Measurements from ENCODE around the gene HSF4. TPM values are rescaled to one million over a fixed set of nuclear protein-coding genes. Genes with fewer than 3 reads are reported as not detected.

Gene HSF4
- total RNA-seq, 1 experiment from 2014 or later = 2.2 TPM

GRCh38 chr16:67211674-67212073 is 47.1 kb downstream of the HSF4 start:
- ATAC-seq (no peak), DNase-seq (ENCODE audit: low spot score) (no peak)
- peaks cover 27% of the 10 kb centered on the region for H3K27me3 Mint-ChIP-seq (ENCODE audit: low read depth)
- CTCF ChIA-PET = interaction anchor here (1.0 to 9.1 kb wide), 3 partner anchors 13 to 73 kb away, joined by 3 to 65 read pairs (median 5); partner anchors contain the start of gene ELMO3
- H3K9me3 Mint-ChIP-seq = no peaks in the 10 kb centered on the region
- no peak overlapping the region for H3K27ac Mint-ChIP-seq
- H3K36me3 Mint-ChIP-seq = no peaks in the 10 kb centered on the region
- POLR2A ChIA-PET = no interaction called here
- no peak overlapping the region for H3K4me3 Mint-ChIP-seq
- no peaks in the 10 kb centered on the region for H3K4me1 Mint-ChIP-seq
- TF ChIP-seq TEAD4 (CRISPR knock-in tag; IDR thresholded peaks at IDR 0.05) (no peak), SMAD3 (CRISPR knock-in tag; IDR thresholded peaks at IDR 0.05; ENCODE audit: borderline replicate concordance) (no peak), ZNF263 (CRISPR knock-in tag; IDR thresholded peaks at IDR 0.05; ENCODE audit: low read depth) (no peak), PREB (CRISPR knock-in tag; IDR thresholded peaks at IDR 0.05; ENCODE audit: borderline replicate concordance) (no peak), SOX15 (CRISPR knock-in tag; IDR thresholded peaks at IDR 0.05) (no peak)
- TF ChIP-seq, protein P1, sequence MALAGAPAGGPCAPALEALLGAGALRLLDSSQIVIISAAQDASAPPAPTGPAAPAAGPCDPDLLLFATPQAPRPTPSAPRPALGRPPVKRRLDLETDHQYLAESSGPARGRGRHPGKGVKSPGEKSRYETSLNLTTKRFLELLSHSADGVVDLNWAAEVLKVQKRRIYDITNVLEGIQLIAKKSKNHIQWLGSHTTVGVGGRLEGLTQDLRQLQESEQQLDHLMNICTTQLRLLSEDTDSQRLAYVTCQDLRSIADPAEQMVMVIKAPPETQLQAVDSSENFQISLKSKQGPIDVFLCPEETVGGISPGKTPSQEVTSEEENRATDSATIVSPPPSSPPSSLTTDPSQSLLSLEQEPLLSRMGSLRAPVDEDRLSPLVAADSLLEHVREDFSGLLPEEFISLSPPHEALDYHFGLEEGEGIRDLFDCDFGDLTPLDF (CRISPR knock-in tag; IDR thresholded peaks at IDR 0.05) = no peak

- ATAC-seq (no peak), DNase-seq (ENCODE audit: low spot score) (no peak)
- Mint-ChIP-seq H3K27me3 (ENCODE audit: low read depth) (peaks cover 38% of the 10 kb centered on the region), H3K27ac (no peak overlapping the region), H3K36me3 (no peaks in the 10 kb centered on the region), H3K4me3 (no peak overlapping the region), H3K9me3 (no peaks in the 10 kb centered on the region), H3K4me1 (no peaks in the 10 kb centered on the region)
- TF ChIP-seq, protein P1 (CRISPR knock-in tag; IDR thresholded peaks at IDR 0.05) = no peak
- TF ChIP-seq STAT6 (CRISPR knock-in tag; conservative IDR thresholded peaks at IDR 0.05; ENCODE audit: low read depth) (no peak), MYBL2 (CRISPR knock-in tag; IDR thresholded peaks at IDR 0.05) (no peak), ZNF121 (CRISPR knock-in tag; IDR thresholded peaks at IDR 0.05) (no peak), CREB1 (CRISPR knock-in tag; IDR thresholded peaks at IDR 0.05) (no peak)
- POLR2A ChIA-PET = no interaction called here
- CTCF ChIA-PET = interaction anchor here (1.0 to 9.1 kb wide), 3 partner anchors 14 to 72 kb away, joined by 3 to 65 read pairs (median 5); partner anchors contain the start of gene ELMO3
These were observed 48.2 kb downstream of the HSF4 start for GRCh38 chr16:67212766-67213165.

GRCh38 chr16:67213197-67214019 is 48.9 kb downstream of the HSF4 start:
- H3K27me3 Mint-ChIP-seq (ENCODE audit: low read depth) = peaks cover 40% of the 10 kb centered on the region
- no peak overlapping the region for H3K4me3 Mint-ChIP-seq
- ChIA-PET CTCF (interaction anchor here (1.6 to 9.1 kb wide), 2 partner anchors 15 to 58 kb away, joined by 3 to 65 read pairs; partner anchors contain the start of gene ELMO3), POLR2A (no interaction called here)
- no peak for ATAC-seq
- no peaks in the 10 kb centered on the region for H3K36me3 Mint-ChIP-seq
- no peaks in the 10 kb centered on the region for H3K9me3 Mint-ChIP-seq
- no peak for DNase-seq (ENCODE audit: low spot score)
- H3K4me1 Mint-ChIP-seq = no peaks in the 10 kb centered on the region
- no peak for TF ChIP-seq FOXP4 (CRISPR knock-in tag; IDR thresholded peaks at IDR 0.05)
- H3K27ac Mint-ChIP-seq = no peak overlapping the region
